ENCODE results near the gene FGD3.

GRCh38 chr9:93066978-93067603 lies 119.8 kb downstream of the FGD3 start:
- TF ChIP-seq RAD51 (IDR thresholded peaks at IDR 0.05; ENCODE audit: borderline replicate concordance, low read depth) (0 out of 2 replicates have a peak, but pooled peaks have one; percentile 34), MAFK (IDR thresholded peaks at IDR 0.05; ENCODE audit: low read length) (no peak)

Measured in K562 (cell line).